GM12875 (cell line): Measurements from ENCODE around the gene IL31.

Source experiments
- H3K4me3 ChIP-seq: one replicate; pipeline ENCODE4 v1.5.1; 2011; ENCODE audit warnings: low read depth, low read length, control low read depth
- TF ChIP-seq, protein P1 (sequence below): IDR thresholded peaks from 2 replicates; pipeline ENCODE4 v1.5.1; 2011; ENCODE audit warnings: low read depth, mild to moderate bottlenecking, control low read depth, inconsistent platforms, low read length, moderate library complexity, borderline replicate concordance; ENCODE audit not compliant: insufficient read depth

Gene IL31

DNA sequence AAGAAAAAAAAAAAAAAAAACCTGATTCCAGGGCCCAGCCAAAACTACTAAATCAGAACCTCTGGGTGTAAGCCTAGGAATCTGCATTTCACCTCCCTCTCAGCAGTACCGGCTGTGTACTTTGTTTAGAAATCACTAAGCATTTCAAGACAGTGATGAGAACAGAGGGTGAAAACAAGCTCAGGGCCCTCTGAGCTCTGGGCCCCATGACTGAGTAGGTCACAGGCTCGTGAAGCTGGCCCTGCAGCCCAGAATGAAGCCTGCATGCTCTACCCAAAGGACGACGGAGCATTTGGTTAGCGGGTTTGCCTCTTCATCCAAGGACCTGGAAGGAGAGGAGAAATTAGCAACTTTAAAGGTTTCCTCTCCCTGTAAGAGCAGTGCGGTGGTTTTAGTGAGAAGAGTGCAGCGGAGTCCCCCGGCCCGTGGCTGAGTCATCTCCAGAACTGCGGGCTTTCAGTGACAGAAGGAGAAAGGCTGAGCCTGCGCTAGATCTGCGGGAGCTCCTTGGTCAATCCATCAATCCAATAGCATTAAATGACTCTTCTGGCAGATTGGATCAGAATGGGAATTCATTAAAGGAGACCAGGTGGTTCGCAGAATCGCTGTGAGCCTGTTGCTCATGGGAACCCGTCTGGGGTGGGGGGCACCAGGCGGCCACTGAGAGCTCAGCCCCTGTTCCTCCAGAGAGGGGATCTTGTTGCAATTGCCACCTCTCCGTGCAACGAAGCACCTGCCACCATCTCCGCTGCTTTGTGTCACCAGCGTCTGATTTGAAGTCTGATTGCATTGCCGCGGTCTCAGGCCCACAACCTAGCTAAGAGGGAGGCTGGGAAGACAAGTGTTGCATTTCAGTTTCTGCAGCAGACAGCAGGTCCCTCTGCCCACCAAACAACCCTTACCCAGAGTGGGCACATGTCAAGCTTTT is 7.3 kb downstream of the IL31 start:
- TF ChIP-seq, protein P1, sequence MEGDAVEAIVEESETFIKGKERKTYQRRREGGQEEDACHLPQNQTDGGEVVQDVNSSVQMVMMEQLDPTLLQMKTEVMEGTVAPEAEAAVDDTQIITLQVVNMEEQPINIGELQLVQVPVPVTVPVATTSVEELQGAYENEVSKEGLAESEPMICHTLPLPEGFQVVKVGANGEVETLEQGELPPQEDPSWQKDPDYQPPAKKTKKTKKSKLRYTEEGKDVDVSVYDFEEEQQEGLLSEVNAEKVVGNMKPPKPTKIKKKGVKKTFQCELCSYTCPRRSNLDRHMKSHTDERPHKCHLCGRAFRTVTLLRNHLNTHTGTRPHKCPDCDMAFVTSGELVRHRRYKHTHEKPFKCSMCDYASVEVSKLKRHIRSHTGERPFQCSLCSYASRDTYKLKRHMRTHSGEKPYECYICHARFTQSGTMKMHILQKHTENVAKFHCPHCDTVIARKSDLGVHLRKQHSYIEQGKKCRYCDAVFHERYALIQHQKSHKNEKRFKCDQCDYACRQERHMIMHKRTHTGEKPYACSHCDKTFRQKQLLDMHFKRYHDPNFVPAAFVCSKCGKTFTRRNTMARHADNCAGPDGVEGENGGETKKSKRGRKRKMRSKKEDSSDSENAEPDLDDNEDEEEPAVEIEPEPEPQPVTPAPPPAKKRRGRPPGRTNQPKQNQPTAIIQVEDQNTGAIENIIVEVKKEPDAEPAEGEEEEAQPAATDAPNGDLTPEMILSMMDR, result no peak
- no peak overlapping the region for H3K4me3 ChIP-seq

DNA sequence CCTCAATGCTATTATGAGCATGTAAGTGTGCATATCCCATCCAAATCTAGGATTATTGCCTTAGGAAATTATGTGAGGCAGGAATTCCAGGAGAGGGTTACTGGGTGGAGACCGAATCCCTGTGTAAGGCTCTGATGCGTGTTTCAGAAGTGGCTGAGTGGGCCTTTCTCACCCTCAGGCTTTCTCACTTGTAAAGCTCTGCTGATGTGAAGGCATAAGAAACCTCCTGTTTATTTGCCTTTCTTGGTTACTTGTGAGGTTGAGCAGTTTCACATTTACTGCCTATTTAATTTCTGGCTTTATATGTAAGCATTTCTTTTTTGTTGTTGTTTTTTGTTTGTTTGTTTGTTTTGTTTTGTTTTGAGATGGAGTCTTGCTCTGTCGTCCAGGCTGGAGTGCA is 11.0 kb downstream of the IL31 start:
- H3K4me3 ChIP-seq, result no peak overlapping the region
- TF ChIP-seq, protein P1, result no peak

DNA sequence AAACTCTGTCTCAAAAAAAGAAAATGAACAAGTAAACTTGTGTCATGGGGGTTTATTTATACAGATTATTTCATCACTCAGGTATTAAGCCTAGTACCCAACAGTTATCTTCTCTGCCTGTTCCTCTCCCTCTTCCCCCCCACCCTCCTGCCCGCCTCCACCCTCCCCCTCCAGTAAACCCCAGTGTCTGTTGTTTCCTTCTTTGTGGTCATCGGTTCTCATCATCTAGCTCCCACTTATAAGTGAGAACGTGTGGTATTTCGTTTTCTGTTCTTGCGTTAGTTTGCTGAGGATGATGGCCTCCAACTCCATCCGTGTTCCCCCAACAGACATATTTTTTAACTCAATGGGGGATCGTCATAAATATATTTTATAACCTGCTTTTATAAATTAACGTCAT is 12.3 kb downstream of the IL31 start:
- no peak overlapping the region for H3K4me3 ChIP-seq
- TF ChIP-seq, protein P1, result no peak

DNA sequence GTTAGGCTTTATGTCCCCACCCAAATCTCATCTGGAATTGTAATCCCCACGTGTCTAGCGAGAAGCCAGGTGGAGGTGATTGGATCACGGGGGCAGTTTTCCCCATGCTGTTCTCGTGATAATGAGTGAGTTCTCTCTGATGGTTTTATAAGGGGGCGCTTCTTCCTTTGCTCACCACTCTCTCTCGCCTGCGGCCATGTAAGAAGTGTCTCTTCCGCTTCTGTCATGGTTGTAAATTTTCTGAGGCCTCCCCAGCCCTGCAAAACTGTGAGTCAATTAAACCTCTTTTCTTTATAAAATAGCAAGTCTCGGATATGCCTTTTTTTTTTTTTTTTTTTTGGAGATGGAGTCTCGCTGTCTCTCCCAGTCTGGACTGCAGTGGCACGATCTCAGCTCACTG is 13.3 kb downstream of the IL31 start:
- TF ChIP-seq, protein P1, result no peak

DNA sequence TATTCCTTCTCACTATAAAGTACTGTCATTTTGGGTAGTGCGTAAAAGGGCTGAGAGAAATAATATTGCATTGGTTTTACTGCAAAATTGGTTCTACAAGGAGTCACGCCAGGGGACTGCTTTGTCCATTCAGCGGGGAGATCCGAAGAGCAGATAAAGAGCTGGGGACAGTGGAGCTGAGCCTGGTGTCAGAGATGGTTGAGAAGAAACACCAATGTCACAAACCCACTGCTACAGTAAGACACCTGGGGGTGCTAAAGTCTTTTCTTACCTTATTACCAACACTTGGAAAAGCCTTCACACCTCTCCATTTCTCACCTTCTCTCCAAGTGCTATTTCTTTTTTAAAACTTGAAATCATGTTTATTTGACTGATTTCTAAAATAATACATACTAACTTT is 14.1 kb downstream of the IL31 start:
- no peak overlapping the region for H3K4me3 ChIP-seq
- TF ChIP-seq, protein P1, result 0 out of 2 replicates have a peak, but pooled peaks have one; percentile 4

More for the DNA sequence above, 13.3 kb downstream of the IL31 start:
- no peak overlapping the region for H3K4me3 ChIP-seq

DNA sequence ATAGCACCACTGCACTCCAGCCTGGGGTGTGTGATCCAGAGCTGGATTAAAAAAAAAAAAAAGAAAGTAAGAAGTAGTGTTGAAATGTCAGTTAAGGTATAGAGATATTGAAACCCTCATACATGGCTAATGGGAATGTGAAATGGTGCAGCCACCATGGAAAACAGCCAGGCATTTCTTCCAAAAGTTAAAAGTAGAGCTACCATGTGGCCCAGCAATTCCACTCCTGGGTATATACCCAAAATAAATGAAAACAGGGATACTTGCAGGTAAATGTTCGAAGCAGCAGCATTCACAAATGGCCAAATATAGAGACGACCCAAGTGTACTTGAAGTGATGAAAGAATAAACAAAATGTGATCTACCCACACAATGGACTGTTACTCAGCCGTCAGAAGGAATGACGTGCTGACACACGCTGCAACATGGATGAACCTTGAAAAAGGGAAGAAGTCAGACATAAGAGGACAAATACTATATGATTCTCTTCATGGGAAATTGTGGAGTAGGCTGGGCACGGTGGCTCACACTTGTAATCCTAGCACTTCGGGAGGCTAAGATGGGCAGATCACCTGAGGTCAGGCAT is 15.2 kb downstream of the IL31 start:
- H3K4me3 ChIP-seq, result no peak overlapping the region
- TF ChIP-seq, protein P1, result no peak
